RPMI8226 (cell line): ENCODE results near the gene FGD3.
"Not testable (repeated sequence)": the region's sequence is repeated elsewhere in the genome, so short reads cannot be mapped to it uniquely, and the experiment has no call there.

Experiments
- DNase-seq: peaks from one replicate; pipeline ENCODE4 v3.0.0-alpha.2; 2015

Gene FGD3

DNA sequence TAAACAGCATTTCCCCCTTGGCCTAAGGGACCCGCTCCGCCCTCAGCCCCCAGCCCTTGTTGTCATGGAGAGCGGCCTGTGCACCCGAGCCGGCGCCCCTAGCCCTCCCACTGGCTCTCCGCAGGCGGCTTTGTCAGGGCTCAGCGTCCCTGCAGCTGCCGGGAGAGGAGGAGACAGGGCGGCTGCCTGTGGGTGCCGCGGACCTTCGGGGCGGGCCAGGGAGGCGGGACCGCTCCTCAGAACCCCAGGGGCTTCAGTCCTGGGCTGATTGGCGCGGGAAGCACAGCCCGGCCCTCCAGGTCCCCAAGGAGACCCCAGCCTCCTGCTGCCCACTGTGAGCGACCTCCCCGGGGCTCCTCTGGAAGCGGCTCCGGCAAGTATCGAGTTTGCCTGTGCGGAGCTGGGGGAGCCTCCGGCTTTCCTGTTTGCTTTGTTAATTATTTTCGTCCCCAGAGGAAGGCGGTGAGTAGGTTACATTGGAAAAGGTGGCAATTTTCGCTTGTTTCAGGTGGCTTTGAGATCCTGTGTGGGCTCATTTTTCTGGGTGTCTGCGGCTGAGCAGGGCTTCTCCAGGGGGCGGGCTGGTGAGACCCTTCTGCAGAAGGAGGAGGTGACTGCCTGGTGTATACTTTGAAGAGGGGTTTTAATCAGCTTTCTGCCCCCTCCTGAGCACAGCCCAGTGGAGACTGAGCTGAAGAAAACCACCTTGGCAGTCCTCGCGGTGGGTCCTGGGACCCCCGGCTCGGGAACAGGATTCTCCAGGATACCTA lies at the start of gene FGD3:
TSS of gene FGD3 (plus strand) at position 256 of the 770 bp plus-strand sequence. CDS start 28,734 bp downstream, outside the sequence.
- DNase-seq = peak; percentile 67

DNA sequence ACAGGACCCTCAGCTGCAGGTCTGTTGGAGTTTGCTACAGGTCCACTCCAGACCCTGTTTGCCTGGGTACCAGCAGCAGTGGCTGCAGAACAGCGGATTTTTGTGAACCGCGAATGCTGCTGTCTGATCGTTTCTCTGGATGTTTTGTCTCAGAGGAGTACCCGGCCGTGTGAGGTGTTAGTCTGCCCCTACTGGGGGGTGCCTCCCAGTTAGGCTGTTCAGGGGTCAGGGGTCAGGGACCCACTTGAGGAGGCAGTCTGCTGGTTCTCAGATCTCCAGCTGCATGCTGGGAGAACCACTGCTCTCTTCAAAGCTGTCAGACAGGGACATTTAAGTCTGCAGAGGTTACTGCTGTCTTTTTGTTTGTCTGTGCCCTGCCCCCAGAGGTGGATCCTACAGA lies 42.2 kb upstream of the FGD3 start:
- not testable (repeated sequence) for DNase-seq

DNA sequence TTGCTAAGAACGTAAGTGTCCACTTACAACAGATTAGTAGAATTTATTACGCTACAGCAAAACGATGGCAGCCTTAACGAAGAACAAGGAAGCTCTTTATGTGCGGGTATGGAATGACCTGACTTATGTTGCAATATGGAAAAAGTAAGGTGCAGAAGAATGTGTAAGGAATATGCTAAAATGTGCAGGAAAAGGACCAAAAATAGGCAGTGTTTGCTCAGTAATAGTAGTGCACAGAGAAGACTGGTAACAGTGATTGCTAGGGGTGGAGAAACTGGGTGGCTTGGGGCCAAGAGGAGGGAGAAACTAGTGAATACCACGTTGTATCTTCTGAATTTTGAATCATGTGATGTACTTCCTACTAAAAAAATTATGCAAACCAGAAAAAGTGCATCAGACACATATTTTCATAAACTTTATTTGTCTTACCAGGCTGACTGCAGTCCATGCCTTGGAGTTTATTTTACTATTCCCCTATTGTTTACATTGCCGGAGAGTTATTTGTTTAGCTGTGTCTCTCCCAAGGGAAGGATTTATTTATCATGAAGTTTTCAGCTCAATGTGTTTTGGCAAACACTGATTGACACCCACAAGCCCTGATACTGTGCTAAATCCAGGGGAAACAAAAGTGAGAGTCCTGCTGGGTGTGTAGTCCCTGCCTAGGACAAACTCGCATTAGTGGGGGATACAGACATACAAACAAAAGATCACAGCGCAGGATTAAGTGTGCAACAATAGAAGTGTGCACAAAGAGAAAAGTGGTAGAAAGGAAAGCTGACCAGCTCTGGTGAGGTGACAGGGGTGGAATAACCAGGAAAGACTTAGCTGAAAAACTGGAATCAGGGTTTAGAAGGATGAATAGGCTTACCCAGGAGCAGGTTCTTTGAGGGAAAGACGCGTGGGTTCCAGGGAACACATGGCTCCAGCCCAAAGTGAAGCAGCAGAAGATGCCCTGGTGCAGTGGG lies 35.5 kb upstream of the FGD3 start:
- DNase-seq = no peak

DNA sequence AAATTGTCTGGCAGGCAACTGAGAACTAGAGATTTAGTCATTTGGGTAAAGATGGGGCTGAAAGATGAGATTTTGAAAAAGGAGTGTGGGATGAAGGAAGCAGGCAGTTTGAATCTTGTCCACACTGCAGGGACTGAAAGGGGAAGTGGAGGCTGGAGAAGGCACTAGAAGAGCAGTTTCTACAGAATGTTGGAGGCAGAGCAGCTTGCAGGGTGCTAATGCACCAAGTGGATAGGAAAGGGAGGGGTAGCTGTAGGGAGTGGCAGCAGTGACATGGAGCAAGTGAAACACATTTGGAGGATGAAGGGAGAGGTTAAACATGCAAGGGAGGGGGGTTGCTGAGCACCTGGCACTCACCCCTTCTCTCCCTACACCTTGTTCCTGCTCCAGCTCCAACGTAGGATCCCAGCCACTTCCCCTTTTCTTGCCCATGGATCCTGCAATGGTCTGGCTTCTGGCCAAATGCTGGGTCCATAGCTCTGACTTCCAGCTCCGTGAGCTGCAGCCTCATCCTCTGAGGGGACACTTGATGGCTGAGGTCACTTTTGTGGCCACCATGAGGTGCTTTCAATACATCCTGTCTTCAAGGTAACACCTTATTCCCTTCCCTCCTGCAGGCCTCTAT lies 30.0 kb upstream of the FGD3 start:
- peak; percentile 26 for DNase-seq

GRCh38 chr9:92920437-92920836 lies 26.9 kb upstream of the FGD3 start:
- no peak for DNase-seq

- DNase-seq = no peak
Observed at GRCh38 chr9:92931606-92932005, 15.7 kb upstream of the FGD3 start.

GRCh38 chr9:92934321-92934720 lies 13.0 kb upstream of the FGD3 start:
- DNase-seq = no peak

- DNase-seq = no peak
Observed at GRCh38 chr9:92938025-92938424, 9.3 kb upstream of the FGD3 start.

- no peak for DNase-seq
Observed at GRCh38 chr9:92941861-92942260, 5.5 kb upstream of the FGD3 start.

DNA sequence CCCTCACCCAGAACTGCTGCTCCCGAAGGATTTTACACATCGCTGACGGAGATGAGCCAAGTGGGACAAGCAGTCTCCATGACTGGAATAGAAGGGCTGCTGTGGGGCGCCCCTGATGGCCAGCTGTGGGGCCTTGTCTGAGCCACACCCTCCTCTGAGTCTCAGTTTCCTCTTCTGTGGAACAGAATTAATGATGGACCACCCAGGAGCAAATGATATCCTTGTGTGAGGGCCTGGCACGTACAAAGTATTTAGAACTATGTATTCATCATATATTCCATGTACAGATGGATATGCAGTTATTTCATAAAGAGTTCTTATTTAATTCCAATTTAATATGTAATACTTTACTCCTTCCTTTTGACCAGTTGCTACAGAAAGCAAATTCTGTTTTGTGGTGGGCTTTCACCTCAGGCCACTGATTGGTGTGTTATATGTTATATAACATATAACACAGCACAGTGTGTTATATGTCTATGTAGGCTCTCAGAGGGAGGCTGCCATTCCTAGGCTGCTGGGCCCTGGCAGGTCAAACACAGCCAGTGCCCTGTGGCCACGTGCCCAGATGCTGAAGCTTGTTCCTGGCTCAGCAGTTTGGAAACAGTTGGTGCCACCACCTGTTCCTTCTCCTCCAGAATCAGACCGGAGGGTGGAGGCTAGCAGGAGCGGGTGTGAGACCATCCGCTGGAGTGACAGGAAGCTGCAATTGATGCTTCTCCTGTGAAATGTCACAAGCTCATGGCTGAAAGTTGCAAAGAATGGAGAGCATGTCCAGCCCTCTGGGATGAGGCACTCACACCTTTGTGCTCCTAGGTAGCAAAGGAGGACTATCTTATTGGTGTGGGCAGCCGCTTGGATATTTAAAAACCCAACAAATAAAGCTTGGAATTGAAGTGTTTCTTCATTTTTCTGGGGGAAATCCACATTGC lies 4.4 kb upstream of the FGD3 start:
- DNase-seq = peak; percentile 91

GRCh38 chr9:92944921-92945320 lies 2.4 kb upstream of the FGD3 start:
- no peak for DNase-seq

GRCh38 chr9:92945796-92946195 lies 1.5 kb upstream of the FGD3 start:
- no peak for DNase-seq

GRCh38 chr9:92948038-92948534 lies 763 bp downstream of the FGD3 start:
- no peak for DNase-seq

DNA sequence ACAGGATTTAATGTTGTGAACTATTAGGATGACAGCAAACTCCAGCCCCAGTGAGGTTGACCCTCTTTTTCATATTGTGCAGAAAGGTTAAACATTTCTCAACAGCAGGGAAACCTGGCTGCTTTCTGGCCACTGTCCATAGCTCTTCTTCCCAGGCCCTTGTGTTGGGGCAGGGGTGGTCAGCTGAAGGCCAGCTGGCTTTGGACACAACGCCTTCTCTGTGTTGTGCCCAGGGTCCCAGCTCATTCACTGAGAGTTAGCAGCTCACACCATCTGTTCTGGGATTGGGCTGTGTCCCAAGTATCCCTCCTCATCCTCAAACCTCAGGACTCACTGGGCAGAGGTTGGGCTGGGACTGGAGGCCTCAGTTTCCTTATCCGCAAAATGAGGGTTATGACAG lies 1.3 kb downstream of the FGD3 start:
- DNase-seq = no peak

GRCh38 chr9:92949266-92949982 lies 2.1 kb downstream of the FGD3 start:
- no peak for DNase-seq

GRCh38 chr9:92950359-92950955 lies 3.1 kb downstream of the FGD3 start:
- no peak for DNase-seq

DNA sequence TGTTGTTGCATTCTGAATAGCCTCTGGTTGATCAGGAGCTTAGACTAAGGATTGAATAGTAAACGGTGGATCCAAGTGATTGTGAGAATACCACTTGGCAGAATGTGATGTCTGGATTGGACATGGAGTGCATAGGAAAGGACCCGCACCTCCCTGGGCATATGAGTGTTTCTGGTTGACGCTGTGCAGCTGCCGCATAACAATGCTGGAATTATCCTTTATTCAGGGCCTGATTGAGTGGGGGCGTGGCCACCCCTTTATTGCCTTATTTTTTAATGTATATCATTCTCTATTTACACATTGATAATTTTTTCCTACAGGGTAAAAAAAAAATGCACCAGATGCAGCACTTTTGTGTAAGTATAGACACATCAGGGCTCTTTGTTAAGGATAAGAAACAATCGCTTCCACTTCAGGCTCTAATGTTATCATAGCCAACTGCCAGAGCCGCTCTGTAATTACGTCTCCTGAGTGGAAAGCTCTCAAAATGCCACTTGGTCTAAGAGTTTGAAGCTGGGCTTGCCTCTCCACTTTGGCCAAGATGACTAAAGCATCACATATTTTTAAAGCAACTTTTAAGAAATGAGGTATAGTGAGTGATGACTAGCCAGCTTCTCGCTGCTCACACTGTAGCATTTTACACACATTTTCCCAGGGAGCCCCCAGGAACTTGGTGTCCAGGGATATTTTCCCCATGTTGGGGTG lies 5.7 kb downstream of the FGD3 start:
- DNase-seq = no peak

DNA sequence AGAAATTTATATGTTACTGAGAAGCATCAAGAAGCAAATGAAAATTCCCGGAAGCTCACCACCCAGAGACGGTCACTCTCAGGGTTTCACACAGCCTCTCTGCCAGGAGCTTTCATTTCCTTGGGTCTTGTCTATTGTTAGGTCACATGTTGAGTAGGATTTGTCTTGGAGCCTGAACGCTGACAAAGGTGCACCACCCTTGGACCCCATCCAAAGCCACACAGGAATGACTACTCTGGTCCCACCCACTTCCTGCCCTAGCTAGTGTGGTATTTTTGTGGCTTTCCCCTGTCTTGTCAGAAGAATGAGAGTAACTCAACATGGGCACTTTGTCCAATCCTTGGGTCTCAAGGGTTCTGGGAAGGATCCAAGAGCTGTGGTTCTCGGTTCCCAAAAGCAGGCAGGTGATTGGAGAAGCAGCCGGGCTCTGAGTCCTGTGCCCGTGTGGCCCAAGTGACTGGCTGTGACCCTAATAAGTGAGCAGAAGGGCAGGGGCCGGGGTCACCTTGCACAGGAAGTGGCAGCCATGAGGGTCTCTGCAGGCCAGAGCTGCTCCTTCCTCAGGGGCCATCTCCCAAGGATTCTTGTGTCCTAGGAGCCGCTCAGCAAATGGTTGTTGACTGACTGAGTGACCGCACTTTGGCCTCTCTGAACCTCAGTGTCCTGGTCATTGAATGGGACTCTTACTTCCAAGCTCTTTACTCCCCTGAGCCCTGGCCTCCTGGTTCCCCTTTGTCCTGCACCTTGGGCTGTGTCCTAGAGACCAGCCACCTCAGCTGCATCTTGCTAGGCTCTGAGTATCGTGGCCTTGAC lies 6.9 kb downstream of the FGD3 start:
- peak; percentile 95 for DNase-seq

DNA sequence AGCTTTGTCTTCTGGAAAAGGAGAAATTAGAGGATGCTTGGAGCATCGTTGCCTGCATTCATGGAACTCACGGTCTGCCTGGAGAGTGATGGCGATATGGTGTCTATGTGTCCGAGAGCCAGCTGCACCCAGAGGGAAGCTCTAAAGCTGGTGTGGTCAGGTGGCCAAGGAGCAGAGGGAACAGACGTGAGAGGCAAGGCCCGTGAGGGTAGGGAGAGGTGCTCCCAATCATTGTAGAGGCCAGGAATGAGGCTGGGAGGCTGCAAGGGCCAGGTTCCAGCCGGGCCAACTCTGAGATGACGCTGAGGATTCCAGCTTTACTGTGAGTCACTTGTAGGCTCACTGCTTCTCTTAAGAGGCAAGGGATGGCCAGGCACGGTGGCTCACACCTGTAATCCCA lies 7.6 kb downstream of the FGD3 start:
- DNase-seq = no peak
